GM12872 (cell line): ENCODE results near the gene UGT1A6.

ENCODE experiments used
- CTCF ChIP-seq: IDR thresholded peaks from 3 replicates; pipeline ENCODE4 v1.5.1; 2011; ENCODE audit warnings: low read depth, mild to moderate bottlenecking, low read length, moderate library complexity; ENCODE audit not compliant: insufficient read depth

Gene UGT1A6

GRCh38 chr2:233746475-233747282 is 54.0 kb downstream of the UGT1A6 start:
- TF ChIP-seq CTCF: no peak

- TF ChIP-seq CTCF: no peak
These were observed 54.5 kb downstream of the UGT1A6 start for GRCh38 chr2:233747283-233747544.

GRCh38 chr2:233754872-233755611 is 62.4 kb downstream of the UGT1A6 start:
- TF ChIP-seq CTCF: no peak

GRCh38 chr2:233756429-233757081 is 63.9 kb downstream of the UGT1A6 start:
- no peak for TF ChIP-seq CTCF

GRCh38 chr2:233758141-233758540 is 65.5 kb downstream of the UGT1A6 start:
- no peak for TF ChIP-seq CTCF

GRCh38 chr2:233758849-233759248 is 66.2 kb downstream of the UGT1A6 start:
- TF ChIP-seq CTCF: no peak

- no peak for TF ChIP-seq CTCF
These were observed 67.4 kb downstream of the UGT1A6 start, which contains the start of gene UGT1A1 for GRCh38 chr2:233760043-233760442. Gene UGT1A1, plus strand, starts transcription at chr2:233760270. Its CDS starts 18 bp downstream, at chr2:233760288.
